ENCODE results near the gene DDX6.
A peak's percentile ranks its signal among the peaks of the same experiment; 100 is the strongest.
"Not testable (repeated sequence)": the region's sequence is repeated elsewhere in the genome, so short reads cannot be mapped to it uniquely, and the experiment has no call there.

Gene DDX6, protein sequence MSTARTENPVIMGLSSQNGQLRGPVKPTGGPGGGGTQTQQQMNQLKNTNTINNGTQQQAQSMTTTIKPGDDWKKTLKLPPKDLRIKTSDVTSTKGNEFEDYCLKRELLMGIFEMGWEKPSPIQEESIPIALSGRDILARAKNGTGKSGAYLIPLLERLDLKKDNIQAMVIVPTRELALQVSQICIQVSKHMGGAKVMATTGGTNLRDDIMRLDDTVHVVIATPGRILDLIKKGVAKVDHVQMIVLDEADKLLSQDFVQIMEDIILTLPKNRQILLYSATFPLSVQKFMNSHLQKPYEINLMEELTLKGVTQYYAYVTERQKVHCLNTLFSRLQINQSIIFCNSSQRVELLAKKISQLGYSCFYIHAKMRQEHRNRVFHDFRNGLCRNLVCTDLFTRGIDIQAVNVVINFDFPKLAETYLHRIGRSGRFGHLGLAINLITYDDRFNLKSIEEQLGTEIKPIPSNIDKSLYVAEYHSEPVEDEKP

DNA sequence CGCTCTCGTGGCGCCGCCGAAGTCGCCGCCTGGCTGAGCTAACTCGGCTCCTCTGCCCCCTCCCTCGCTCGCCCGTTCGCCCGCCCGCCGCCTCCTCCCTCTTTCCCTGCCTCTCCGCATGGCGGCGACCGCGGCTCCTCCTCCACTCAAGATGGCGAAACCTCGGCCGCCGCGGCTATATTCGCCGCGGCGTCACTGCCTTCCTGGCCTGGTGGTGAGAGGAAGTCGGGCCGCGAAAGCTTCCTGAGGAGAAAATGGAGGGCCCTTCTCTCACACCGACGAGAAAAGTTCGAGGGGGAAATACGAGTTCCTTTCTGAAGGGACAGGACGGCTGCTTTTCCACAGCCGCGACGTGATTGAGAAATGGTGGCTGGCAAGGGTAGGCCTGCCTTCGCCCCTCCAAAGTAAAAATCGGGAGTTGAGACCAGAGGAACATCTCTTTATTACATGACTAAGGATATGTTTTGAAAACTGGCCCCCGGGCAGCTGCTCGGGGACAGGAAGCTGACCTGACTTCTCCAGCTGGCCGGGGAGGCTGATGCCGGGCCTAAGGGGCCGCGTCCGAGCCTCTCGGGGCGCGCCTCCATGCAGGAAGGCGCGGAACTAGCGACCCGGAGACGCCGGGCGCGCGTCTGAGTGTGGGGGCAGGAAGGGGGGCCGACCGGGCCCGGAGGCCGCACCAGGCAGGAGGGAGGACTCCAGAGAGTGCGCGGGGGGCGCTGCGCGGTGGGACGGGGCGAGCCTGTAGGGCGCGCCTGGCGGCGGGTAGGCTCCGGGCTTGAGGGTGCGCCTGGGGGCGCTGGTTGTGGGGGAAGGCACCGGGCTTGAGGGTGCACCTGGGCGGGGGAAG, at the start of gene DDX6:
DDX6 (minus strand) TSS at position 54 of the 850 bp plus-strand sequence. CDS start 4,913 bp downstream, outside the sequence.
- peak within 1 kb of the TSS; percentile 77 for H3K4me3 ChIP-seq (ENCODE audit: low read depth, low read length)
- TF ChIP-seq, protein P1, sequence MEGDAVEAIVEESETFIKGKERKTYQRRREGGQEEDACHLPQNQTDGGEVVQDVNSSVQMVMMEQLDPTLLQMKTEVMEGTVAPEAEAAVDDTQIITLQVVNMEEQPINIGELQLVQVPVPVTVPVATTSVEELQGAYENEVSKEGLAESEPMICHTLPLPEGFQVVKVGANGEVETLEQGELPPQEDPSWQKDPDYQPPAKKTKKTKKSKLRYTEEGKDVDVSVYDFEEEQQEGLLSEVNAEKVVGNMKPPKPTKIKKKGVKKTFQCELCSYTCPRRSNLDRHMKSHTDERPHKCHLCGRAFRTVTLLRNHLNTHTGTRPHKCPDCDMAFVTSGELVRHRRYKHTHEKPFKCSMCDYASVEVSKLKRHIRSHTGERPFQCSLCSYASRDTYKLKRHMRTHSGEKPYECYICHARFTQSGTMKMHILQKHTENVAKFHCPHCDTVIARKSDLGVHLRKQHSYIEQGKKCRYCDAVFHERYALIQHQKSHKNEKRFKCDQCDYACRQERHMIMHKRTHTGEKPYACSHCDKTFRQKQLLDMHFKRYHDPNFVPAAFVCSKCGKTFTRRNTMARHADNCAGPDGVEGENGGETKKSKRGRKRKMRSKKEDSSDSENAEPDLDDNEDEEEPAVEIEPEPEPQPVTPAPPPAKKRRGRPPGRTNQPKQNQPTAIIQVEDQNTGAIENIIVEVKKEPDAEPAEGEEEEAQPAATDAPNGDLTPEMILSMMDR (IDR thresholded peaks at IDR 0.05; ENCODE audit: borderline replicate concordance, insufficient read depth, low read depth, low read length): peak; percentile 40; the same call in 1 of the 2 replicates

DNA sequence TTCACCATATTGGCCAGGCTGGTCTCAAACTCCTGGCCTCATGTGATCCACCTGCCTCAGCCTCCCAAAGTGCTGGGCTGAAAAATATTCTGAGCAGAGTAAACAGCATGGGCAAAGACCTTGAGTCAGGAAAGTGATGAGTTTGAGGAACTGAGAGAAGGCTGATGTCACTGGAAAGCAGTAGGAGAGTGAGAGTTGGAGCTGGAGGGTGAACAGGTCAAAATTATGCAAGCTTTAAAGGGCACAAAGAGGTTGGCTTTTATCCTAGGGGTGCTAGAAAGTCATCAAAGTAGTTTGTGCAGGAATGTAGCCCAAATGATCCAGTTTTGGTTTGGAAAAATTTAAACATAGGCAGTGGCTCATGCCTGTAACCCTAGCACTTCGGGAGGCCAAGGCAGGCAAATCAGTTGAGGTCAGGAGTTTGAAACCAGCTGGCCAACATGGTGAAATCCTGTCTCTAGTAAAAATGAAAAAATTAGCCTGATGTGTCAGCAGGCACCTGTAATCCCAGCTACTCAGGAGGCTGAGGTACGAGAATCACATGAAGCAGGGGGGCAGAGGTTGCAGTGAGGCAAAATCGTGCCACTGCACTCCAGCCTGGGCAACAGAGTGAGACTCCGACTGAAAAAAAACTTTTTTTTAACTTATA, 48.1 kb upstream of the DDX6 start:
- no peak overlapping the region for H3K4me3 ChIP-seq (ENCODE audit: low read depth, low read length)
- TF ChIP-seq, protein P1 (IDR thresholded peaks at IDR 0.05; ENCODE audit: borderline replicate concordance, insufficient read depth, low read depth, low read length): no peak

DNA sequence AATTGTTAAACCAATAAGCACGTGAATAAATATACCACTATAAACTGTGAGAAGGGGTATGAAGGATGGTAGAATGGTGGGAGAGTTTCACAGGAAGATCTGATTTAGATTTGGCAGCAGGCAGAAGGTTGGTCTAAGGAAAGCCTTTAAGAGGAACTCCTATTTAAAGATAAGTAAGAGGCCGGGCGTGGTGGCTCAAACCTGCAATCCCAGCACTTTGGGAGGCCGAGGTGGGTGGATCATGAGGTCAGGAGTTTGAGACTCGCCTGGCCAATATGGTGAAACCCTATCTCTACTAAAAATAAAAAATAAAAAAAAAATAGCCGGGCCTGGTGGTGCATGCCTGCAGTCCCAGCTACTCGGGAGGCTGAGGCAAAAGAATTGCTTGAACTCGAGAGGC, 46.9 kb upstream of the DDX6 start:
- TF ChIP-seq, protein P1 (IDR thresholded peaks at IDR 0.05; ENCODE audit: borderline replicate concordance, insufficient read depth, low read depth, low read length): no peak
- H3K4me3 ChIP-seq (ENCODE audit: low read depth, low read length): no peak overlapping the region

DNA sequence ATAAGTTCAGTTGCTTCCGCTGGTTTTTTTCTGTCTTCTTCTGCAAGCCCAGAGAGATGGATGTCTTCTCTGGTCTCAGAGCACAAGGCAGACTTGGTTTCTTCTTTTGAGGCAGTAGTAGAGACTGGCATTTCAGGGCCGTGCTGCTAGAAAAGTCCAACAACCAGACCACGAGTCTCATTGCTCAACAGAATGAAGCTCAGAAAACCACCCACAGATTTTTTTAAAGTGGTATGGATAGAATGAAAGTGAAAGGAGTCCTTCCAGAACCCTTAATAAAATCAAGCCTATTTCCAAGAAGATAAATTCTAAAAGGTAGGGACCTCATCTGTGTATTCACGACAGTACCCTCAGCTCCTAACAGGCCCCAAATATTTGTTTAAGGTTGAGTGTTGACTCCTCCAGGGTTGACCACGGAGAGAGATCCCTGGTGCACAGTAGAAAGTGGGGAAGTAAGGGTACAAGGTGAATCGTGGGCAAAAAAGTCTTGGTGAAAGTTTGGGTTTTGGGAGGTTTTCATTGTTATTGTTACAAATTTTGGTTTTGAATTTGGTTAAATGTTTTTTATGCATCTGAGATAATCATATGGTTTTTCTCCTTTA, 43.6 kb upstream of the DDX6 start:
- TF ChIP-seq, protein P1 (IDR thresholded peaks at IDR 0.05; ENCODE audit: borderline replicate concordance, insufficient read depth, low read depth, low read length): no peak
- H3K4me3 ChIP-seq (ENCODE audit: low read depth, low read length): no peak overlapping the region

DNA sequence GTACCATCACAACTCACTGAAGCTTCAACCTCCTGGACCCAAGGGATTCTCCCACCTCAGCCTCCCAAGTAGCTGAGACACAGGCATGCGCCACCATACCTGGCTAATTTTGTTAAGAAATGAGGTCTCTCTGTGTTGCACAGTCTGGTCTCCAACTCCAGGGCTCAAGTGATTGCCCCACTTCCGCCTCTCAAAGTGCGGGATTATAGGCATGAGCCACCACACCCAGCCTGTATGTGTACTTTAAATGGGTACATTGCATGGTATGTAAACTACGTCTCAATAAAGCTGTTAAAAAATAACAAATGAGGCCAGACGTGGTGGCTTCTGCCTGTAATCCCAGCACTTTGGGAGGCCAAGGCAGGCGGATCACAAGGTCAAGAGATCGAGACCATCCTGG, 36.2 kb upstream of the DDX6 start:
- TF ChIP-seq, protein P1 (IDR thresholded peaks at IDR 0.05; ENCODE audit: borderline replicate concordance, insufficient read depth, low read depth, low read length): no peak
- H3K4me3 ChIP-seq (ENCODE audit: low read depth, low read length): no peak overlapping the region

DNA sequence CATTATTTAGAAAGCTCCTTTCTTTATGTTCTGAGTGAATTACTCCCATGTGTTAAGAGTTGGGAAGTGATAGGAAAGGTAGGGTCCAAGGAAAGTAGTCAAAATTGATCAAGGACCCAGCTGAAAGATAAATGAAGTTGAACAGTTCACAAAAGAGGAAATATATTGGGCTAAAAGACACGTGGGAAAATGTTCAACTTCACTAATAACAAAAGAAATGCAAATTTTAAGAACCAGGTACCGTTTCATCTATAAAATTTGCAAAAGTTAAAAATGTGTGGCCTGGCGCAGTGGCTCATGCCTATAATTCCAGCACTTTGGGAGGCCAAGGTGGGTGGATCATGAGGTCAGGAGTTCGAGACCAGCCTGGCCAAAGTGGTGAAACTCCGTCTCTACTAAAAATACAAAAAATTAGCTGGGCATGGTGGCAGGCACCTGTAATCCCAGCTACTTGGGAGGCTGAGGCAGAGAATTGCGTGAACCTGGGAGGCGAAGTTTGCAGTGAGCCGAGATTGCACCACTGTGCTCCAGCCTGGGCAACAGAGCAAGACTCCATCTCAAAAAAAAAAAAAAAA, 32.1 kb upstream of the DDX6 start:
- H3K4me3 ChIP-seq (ENCODE audit: low read depth, low read length): not testable (repeated sequence)
